ENCODE data around the gene JMJD4. TPM values are rescaled to one million over a fixed set of nuclear protein-coding genes. Genes with fewer than 3 reads are reported as not detected.

The JMJD4 gene
- total RNA-seq, 2 donors from 2014 or later, result 7.2 to 14.8 TPM

- Mint-ChIP-seq H3K27ac (peak overlapping the region; percentile 51 to 77), H3K36me3 (peaks cover 0 to 5% of the 10 kb centered on the region in 2 donors), H3K9me3 (no peaks in the 10 kb centered on the region)
- no peak for ATAC-seq
- no peak for DNase-seq (ENCODE audit: low spot score in 2 of 2)
These were observed 9.6 kb upstream of the JMJD4 start for GRCh38 chr1:227744668-227745067.

- DNase-seq (ENCODE audit: low spot score in 2 of 2) (no peak), ATAC-seq (peak in 1 of 2 donors; percentile 28)
- no peaks in the 10 kb centered on the region for H3K36me3 Mint-ChIP-seq
- H3K9me3 Mint-ChIP-seq, result no peaks in the 10 kb centered on the region
- no peak overlapping the region for H3K27ac Mint-ChIP-seq
These were observed 7.9 kb upstream of the JMJD4 start for GRCh38 chr1:227742738-227743715.

GRCh38 chr1:227741166-227741870, 6.2 kb upstream of the JMJD4 start:
- Mint-ChIP-seq H3K36me3 (no peaks in the 10 kb centered on the region), H3K27ac (peak overlapping the region; percentile 76 to 92)
- ATAC-seq, result no peak

GRCh38 chr1:227740401-227740960, 5.4 kb upstream of the JMJD4 start:
- no peaks in the 10 kb centered on the region for H3K9me3 Mint-ChIP-seq
- peak overlapping the region; percentile 0 to 76 for H3K27ac Mint-ChIP-seq
- ATAC-seq, result peak in 1 of 2 donors; percentile 36
- peak in 1 of 2 donors; percentile 51 for DNase-seq (ENCODE audit: low spot score in 2 of 2)
- H3K36me3 Mint-ChIP-seq, result peaks cover 0 to 4% of the 10 kb centered on the region in 2 donors

More at GRCh38 chr1:227741166-227741870, 6.2 kb upstream of the JMJD4 start:
- no peaks in the 10 kb centered on the region for H3K9me3 Mint-ChIP-seq
- peak in 1 of 2 donors; percentile 47 for DNase-seq (ENCODE audit: low spot score in 2 of 2)

- H3K36me3 Mint-ChIP-seq, result peaks cover 0 to 4% of the 10 kb centered on the region in 2 donors
- no peaks in the 10 kb centered on the region for H3K9me3 Mint-ChIP-seq
- ATAC-seq (no peak), DNase-seq (ENCODE audit: low spot score in 2 of 2) (no peak)
- peak overlapping the region in 1 of 2 donors; percentile 76 for H3K27ac Mint-ChIP-seq
These were observed 4.5 kb upstream of the JMJD4 start for GRCh38 chr1:227739636-227740035.

GRCh38 chr1:227738820-227739219, 3.7 kb upstream of the JMJD4 start:
- H3K27ac Mint-ChIP-seq, result peak overlapping the region in 1 of 2 donors; percentile 76
- peaks cover under 1 to 4% of the 10 kb centered on the region in 2 donors for H3K36me3 Mint-ChIP-seq
- H3K9me3 Mint-ChIP-seq, result no peaks in the 10 kb centered on the region
- no peak for DNase-seq (ENCODE audit: low spot score in 2 of 2)
- no peak for ATAC-seq

GRCh38 chr1:227736814-227737432, 1.8 kb upstream of the JMJD4 start:
- no peaks in the 10 kb centered on the region for H3K9me3 Mint-ChIP-seq
- H3K36me3 Mint-ChIP-seq, result peaks cover 11 to 12% of the 10 kb centered on the region in 2 donors
- ATAC-seq (no peak), DNase-seq (ENCODE audit: low spot score in 2 of 2) (no peak)
- peak overlapping the region in 1 of 2 donors; percentile 94 for H3K27ac Mint-ChIP-seq

GRCh38 chr1:227735539-227736285, 610 bp upstream of the JMJD4 start:
- no peak for DNase-seq (ENCODE audit: low spot score in 2 of 2)
- Mint-ChIP-seq H3K27ac (peak overlapping the region; percentile 94 to 97), H3K9me3 (no peaks in the 10 kb centered on the region), H3K36me3 (peaks cover 11 to 12% of the 10 kb centered on the region in 2 donors)
- peak in 1 of 2 donors; percentile 61 for ATAC-seq

- peak in 1 of 2 donors; percentile 1 for ATAC-seq
- H3K27ac Mint-ChIP-seq, result peak overlapping the region; percentile 83 to 94
- no peaks in the 10 kb centered on the region for H3K9me3 Mint-ChIP-seq
- peaks cover 11 to 12% of the 10 kb centered on the region in 2 donors for H3K36me3 Mint-ChIP-seq
- no peak for DNase-seq (ENCODE audit: low spot score in 2 of 2)
These were observed 601 bp downstream of the JMJD4 start for GRCh38 chr1:227734546-227734855.

GRCh38 chr1:227733751-227734545, 1.2 kb downstream of the JMJD4 start:
- peaks cover 11 to 12% of the 10 kb centered on the region in 2 donors for H3K36me3 Mint-ChIP-seq
- ATAC-seq (no peak), DNase-seq (ENCODE audit: low spot score in 2 of 2) (no peak)
- peak overlapping the region; percentile 83 to 94 for H3K27ac Mint-ChIP-seq
- no peaks in the 10 kb centered on the region for H3K9me3 Mint-ChIP-seq

- H3K9me3 Mint-ChIP-seq, result no peaks in the 10 kb centered on the region
- no peak for DNase-seq (ENCODE audit: low spot score in 2 of 2)
- ATAC-seq, result no peak
- H3K27ac Mint-ChIP-seq, result peak overlapping the region; percentile 36 to 44
- peaks cover 11 to 12% of the 10 kb centered on the region in 2 donors for H3K36me3 Mint-ChIP-seq
These were observed 1.8 kb downstream of the JMJD4 start for GRCh38 chr1:227733309-227733705.

GRCh38 chr1:227732586-227733308, 2.4 kb downstream of the JMJD4 start:
- ATAC-seq (no peak), DNase-seq (ENCODE audit: low spot score in 2 of 2) (no peak)
- H3K36me3 Mint-ChIP-seq, result peaks cover 11 to 12% of the 10 kb centered on the region in 2 donors
- H3K9me3 Mint-ChIP-seq, result no peaks in the 10 kb centered on the region
- no peak overlapping the region for H3K27ac Mint-ChIP-seq

- ATAC-seq (no peak), DNase-seq (ENCODE audit: low spot score in 2 of 2) (no peak)
- Mint-ChIP-seq H3K9me3 (no peaks in the 10 kb centered on the region), H3K36me3 (peaks cover 11 to 12% of the 10 kb centered on the region in 2 donors), H3K27ac (no peak overlapping the region)
These were observed 3.2 kb downstream of the JMJD4 start for GRCh38 chr1:227731696-227732585.

- no peak for DNase-seq (ENCODE audit: low spot score in 2 of 2)
- Mint-ChIP-seq H3K36me3 (peaks cover 11 to 12% of the 10 kb centered on the region in 2 donors), H3K9me3 (no peaks in the 10 kb centered on the region), H3K27ac (peak overlapping the region in 1 of 2 donors; percentile 21)
- ATAC-seq, result no peak
These were observed 3.8 kb downstream of the JMJD4 start for GRCh38 chr1:227731241-227731677.
